Stimulated activated CD8-positive, alpha-beta memory T cell treated with anti-CD3 and anti-CD28 coated beads, Interleukin-7, amount 100 ng/mL, for 4 hours (primary cell): ENCODE results near the gene ZNF212.

Experiments
- DNase-seq, 2 donors: peaks; one replicate each; pipeline ENCODE4 v3.0.0-alpha.2; 2020; ENCODE audit warnings: low read depth in 2 of 2

ZNF212 gene

GRCh38 chr7:149285603-149286002 lies 46.2 kb downstream of the ZNF212 start:
- no peak for DNase-seq

DNA sequence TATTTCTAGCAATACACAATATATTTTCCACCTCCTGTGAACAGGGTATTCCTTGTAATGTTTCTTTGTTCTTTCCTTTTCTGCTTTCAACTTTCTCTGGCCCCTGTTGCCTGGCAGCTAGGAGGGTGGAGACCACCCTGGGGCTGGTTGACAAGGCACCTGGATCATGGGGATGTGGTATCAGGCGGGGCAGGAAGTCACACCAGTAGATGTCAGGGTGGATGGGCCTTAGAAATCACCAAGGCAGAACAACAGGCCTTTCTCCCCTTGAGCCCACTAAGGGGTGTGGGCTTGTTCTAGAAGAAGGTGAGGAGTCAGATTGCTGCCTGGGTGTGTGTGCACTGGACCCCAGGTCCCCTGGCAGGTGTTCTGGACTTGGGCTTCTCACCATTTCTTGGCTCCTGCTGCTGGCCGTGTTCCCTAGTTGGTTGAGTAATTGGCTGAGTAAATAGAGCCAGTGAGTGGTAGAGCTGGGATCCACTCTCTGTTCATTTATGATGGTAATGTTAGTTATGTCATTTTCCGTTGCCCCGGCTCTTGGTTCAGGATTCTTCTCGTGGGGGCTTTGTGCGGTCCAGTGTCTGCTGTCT lies 47.5 kb downstream of the ZNF212 start:
- no peak for DNase-seq

- no peak for DNase-seq
These were observed 48.2 kb downstream of the ZNF212 start for GRCh38 chr7:149287622-149288021.

- DNase-seq: no peak
These were observed 49.8 kb downstream of the ZNF212 start for GRCh38 chr7:149289262-149289661.

DNA sequence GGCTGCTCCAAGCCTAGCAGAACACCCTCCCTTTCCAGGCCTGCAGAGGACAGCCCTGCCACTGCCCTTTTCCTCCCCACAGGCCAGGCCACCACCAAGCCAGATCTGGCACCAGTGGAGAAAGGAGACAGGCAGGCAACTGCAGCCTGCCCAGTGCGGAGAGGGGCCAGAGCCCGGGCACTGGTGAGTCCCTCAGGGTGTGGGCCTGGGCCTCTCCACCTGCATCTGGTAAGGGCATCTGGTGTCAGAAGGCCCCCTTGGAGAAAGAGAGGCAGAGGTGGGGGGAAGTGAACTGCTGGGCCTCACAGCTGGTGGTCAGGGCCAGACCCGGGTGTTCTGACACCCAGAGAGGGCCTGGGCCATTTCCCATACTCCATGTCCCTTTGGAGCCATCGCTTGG lies 50.4 kb downstream of the ZNF212 start:
- DNase-seq: no peak

GRCh38 chr7:149291036-149291780 lies 51.8 kb downstream of the ZNF212 start:
- DNase-seq: no peak

GRCh38 chr7:149291781-149292461 lies 52.5 kb downstream of the ZNF212 start:
- no peak for DNase-seq

DNA sequence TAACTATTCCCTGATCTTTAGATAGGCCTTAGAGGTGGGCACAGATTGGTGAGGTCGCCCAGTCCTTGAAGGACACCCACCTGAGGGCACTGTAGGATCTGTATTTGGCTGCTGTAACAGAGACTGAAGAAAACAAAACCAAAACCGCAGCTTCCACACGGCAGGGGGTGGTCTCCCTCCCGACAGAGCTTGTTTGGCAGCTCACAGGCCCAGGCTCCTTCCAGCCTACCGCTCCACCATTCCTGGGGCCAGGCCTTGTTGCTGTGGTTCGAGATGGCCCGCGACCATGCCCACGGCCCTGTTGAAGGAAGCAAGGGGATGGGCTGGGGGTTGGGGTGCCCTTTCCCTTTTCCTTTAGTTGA lies 53.0 kb downstream of the ZNF212 start:
- DNase-seq: no peak

- DNase-seq: no peak
These were observed 53.9 kb downstream of the ZNF212 start for GRCh38 chr7:149293338-149293737.

GRCh38 chr7:149293946-149294633 lies 54.6 kb downstream of the ZNF212 start:
- no peak for DNase-seq

- no peak for DNase-seq
These were observed 55.4 kb downstream of the ZNF212 start for GRCh38 chr7:149294634-149295480.

DNA sequence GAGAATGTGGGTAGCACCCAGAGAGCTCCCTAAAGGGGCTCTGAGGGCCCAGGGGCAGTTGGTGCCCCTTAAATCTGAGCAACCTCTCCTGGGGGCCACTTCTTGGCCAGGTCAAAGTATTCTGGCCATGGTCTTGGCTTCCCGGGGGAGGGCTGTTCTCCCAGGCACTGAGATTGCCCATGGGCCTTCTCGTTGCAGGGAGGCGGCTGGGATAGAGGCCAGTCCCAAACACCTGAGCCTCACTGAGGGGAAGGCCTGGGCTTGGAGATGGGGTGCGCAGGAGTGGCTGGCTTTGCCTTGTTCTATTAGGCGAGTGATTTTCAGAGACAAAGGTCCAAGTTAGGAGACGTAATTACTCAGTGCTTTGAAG lies 56.0 kb downstream of the ZNF212 start:
- no peak for DNase-seq

GRCh38 chr7:149296368-149296767 lies 56.9 kb downstream of the ZNF212 start:
- DNase-seq: no peak

DNA sequence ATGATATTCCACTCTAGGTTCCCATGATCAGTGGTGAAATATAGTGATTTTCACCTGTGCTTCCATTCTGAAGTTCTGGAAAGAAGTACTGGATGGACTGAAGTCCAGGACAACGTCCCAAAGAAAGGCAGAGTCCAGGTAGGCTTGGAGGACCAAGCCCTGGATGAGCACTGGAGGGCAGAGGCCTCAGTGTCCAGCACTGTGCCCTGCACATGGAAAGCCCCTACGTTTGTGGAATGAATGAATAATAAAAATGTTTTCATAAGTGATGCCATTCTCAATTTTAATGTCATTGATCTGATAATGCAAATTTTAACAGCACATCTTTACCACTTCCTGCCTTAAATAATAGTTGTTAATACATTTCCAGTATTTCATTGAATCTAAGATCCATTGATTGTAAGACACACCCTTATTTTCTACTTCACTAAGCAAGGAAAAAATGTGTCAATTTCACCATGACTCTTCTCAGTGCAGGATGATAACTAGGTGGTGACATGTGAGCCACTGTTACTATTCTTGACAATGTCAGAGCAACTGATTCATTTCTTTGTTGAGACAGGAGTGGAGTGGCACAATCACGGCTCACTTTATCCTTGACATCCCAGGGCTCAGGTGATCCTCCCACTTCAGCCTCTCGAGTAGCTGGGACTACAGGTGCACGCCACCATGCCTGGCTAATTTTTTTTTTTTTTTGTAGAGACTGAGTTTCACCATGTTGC lies 57.7 kb downstream of the ZNF212 start:
- DNase-seq: no peak

DNA sequence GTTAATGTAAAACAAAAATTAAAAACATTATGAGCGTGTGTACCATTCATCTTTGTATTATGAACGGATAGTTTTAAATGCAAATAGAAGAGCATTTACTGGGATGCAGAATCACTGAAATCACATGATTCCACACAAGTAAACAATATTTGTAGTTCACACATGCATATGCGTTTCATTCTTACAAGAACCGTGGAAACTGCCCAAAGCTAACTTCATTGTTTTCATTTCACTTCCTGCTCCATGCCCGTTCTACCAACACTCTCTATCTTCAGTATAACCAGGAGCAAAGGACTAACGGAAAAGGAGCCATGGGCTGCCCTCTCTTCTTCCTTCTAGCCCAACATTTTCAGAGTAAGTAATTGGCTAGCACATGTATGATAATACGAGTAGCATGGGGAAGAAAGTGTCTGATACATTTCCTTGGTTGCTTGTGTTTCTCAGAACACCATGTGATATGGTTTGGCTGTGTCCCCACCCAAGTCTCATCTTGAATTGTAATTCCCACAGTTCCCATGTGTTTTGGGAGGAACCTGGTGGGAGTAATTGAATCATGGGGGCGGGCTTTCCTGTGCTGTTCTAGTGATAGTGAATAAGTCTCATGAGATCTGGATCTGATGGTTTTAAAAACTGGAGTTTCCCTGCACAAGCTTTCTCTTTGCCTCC lies 61.3 kb downstream of the ZNF212 start:
- no peak for DNase-seq

GRCh38 chr7:149302222-149302621 lies 62.8 kb downstream of the ZNF212 start:
- DNase-seq: no peak

GRCh38 chr7:149302865-149303264 lies 63.4 kb downstream of the ZNF212 start:
- no peak for DNase-seq

DNA sequence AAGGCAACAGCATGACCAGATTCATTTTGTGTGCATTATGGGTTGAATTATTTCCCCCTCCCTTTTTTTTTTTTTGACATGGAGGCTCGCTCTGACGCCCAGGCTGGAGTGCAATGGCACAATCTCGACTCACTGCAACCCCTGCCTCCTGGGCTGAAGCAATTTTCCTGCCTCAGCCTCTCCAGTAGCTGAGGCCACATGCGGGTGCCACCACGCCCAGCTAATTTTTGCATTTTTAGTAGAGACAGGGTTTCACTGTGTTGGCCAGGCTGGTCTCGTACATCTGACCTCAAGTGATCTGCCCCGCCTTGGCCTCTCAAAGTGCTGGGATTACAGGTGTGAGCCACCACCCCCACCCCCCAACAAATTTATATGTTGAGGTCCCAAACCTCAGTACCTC lies 64.6 kb downstream of the ZNF212 start:
- no peak for DNase-seq
